Natural killer cell (primary cell): ENCODE data around the gene NBL1. TPM values are rescaled to one million over a fixed set of nuclear protein-coding genes. Genes with fewer than 3 reads are reported as not detected.

Experiments
- ATAC-seq, 3 donors: fragments of 150-1000 bp in 2 of 3; fragments of 200-7000 bp in 1 of 3; cut with Tn5 transposase; 1 replicate in 1 of 3; 2 replicates in 2 of 3; pipeline ENCODE4 v1.10.0; 2021; ENCODE audit warnings: mild to moderate bottlenecking in 2 of 3, moderate library complexity in 2 of 3
- DNase-seq, 2 donors: peaks; one replicate each; pipeline versions ENCODE4 v3.0.0 to v3.0.0-alpha.2; 2013 to 2021; ENCODE audit warnings: mixed read lengths in 1 of 2
- H3K27ac ChIP-seq: one replicate; pipeline ENCODE4 v1.5.1; 2013; ENCODE audit warnings: mild to moderate bottlenecking, low read length
- H3K27me3 ChIP-seq: one replicate; pipeline ENCODE4 v1.6.1; 2013; ENCODE audit warnings: low read length; ENCODE audit not compliant: control insufficient read depth, insufficient read depth
- H3K36me3 ChIP-seq: one replicate; pipeline ENCODE4 v1.6.1; 2013; ENCODE audit warnings: low read length; ENCODE audit not compliant: control insufficient read depth, insufficient read depth
- H3K4me1 ChIP-seq: one replicate; pipeline ENCODE4 v1.6.1; 2013; ENCODE audit warnings: low read length; ENCODE audit not compliant: control insufficient read depth, insufficient read depth
- H3K4me3 ChIP-seq: one replicate; pipeline ENCODE4 v1.5.1; 2013; ENCODE audit warnings: low read length
- H3K9me3 ChIP-seq: one replicate; pipeline ENCODE4 v1.6.1; 2013; ENCODE audit warnings: low read length; ENCODE audit not compliant: control insufficient read depth, insufficient read depth
- H3K27ac Mint-ChIP-seq, 2 donors: one replicate each; pipeline ENCODE4 v1.8.0; 2022; ENCODE audit warnings: mild to moderate bottlenecking in 2 of 2, mixed read lengths in 2 of 2, moderate library complexity in 1 of 2
- H3K27me3 Mint-ChIP-seq, 2 donors: one replicate each; pipeline ENCODE4 v1.8.0; 2022; ENCODE audit warnings: low read depth in 2 of 2, mixed read lengths in 2 of 2
- H3K36me3 Mint-ChIP-seq: one replicate; pipeline ENCODE4 v1.8.0; 2022; ENCODE audit warnings: mixed read lengths
- H3K4me1 Mint-ChIP-seq, 2 donors: one replicate each; pipeline ENCODE4 v1.8.0; 2022; ENCODE audit warnings: mixed read lengths in 2 of 2
- H3K4me3 Mint-ChIP-seq: one replicate; pipeline ENCODE4 v1.8.0; 2022; ENCODE audit warnings: mild to moderate bottlenecking, moderate library complexity, mixed read lengths
- H3K9me3 Mint-ChIP-seq, 2 donors: one replicate each; pipeline ENCODE4 v1.8.0; 2022; ENCODE audit warnings: mixed read lengths in 2 of 2
- CTCF ChIP-seq: fragments of 200-600 bp; IDR thresholded peaks from one replicate; pipeline ENCODE4 v1.8.0; 2022; ENCODE audit warnings: antibody characterized with exemption
- WGBS: methylation state at CpG from one replicate; pipeline ENCODE4 v1.1.7; 2013; ENCODE audit warnings: missing lambda C conversion rate; ENCODE audit not compliant: insufficient coverage; 5-methylcytosine and 5-hydroxymethylcytosine counted together
- intact Hi-C: fragments of 100-400 bp; cut with micrococcal nuclease; formaldehyde crosslinking; loops from one replicate; pipeline ENCODE4 v1.14.2; 2022
- total RNA-seq, 4 donors: library from RNA; stranded (reverse); fragments of 120-200 nt in 1 of 4; gene quantifications; one replicate each; pipeline versions ENCODE4 v1.2.3 to v1.2.4, GENCODE V29; 2013 to 2022

The NBL1 gene
- total RNA-seq, 3 donors from 2014 or later (not counting 1 experiment from before 2014, with no cell fraction given) = 10.7 to 18.4 (median 11.4) TPM

- Histone ChIP-seq H3K9me3 (no peaks in the 10 kb centered on the region), H3K27me3 (no peaks in the 10 kb centered on the region), H3K36me3 (no peaks in the 10 kb centered on the region), H3K27ac (no peak overlapping the region), H3K4me3 (no peak overlapping the region), H3K4me1 (peaks cover 14% of the 10 kb centered on the region)
- Mint-ChIP-seq H3K27me3 (peaks cover 0 to 5% of the 10 kb centered on the region in 2 donors), H3K4me3 (no peak overlapping the region), H3K9me3 (no peaks in the 10 kb centered on the region), H3K27ac (peak overlapping the region in 1 of 2 donors; percentile 62), H3K4me1 (peaks cover 0 to 6% of the 10 kb centered on the region in 2 donors), H3K36me3 (no peaks in the 10 kb centered on the region)
- intact Hi-C loops = no loop called here
- 93% methylated on average over 8 of the region's 8 CpGs for WGBS
- ATAC-seq (no peak), DNase-seq (no peak)
- TF ChIP-seq CTCF = no peak
Measured at GRCh38 chr1:19655718-19656080, 11.6 kb downstream of the NBL1 start.

- intact Hi-C loops = no loop called here
- no peak for TF ChIP-seq CTCF
- H3K4me1 ChIP-seq = peaks cover 11% of the 10 kb centered on the region
- H3K9me3 ChIP-seq = no peaks in the 10 kb centered on the region
- H3K27ac Mint-ChIP-seq = peak overlapping the region in 1 of 2 donors; percentile 62
- H3K4me1 Mint-ChIP-seq = peaks cover 0 to 6% of the 10 kb centered on the region in 2 donors
- WGBS = 88% methylated on average over 9 of the region's 9 CpGs
- no peak overlapping the region for H3K4me3 ChIP-seq
- H3K27me3 Mint-ChIP-seq = peaks cover 0 to 5% of the 10 kb centered on the region in 2 donors
- ATAC-seq (no peak), DNase-seq (no peak)
- H3K36me3 ChIP-seq = no peaks in the 10 kb centered on the region
- H3K36me3 Mint-ChIP-seq = no peaks in the 10 kb centered on the region
- no peak overlapping the region for H3K27ac ChIP-seq
- no peak overlapping the region for H3K4me3 Mint-ChIP-seq
- no peaks in the 10 kb centered on the region for H3K9me3 Mint-ChIP-seq
- no peaks in the 10 kb centered on the region for H3K27me3 ChIP-seq
Measured at GRCh38 chr1:19656134-19656779, 12.1 kb downstream of the NBL1 start.

GRCh38 chr1:19656780-19657466 lies 12.8 kb downstream of the NBL1 start:
- no peaks in the 10 kb centered on the region for H3K36me3 ChIP-seq
- H3K4me1 Mint-ChIP-seq = peaks cover 0 to 6% of the 10 kb centered on the region in 2 donors
- H3K4me3 ChIP-seq = no peak overlapping the region
- peaks cover 0 to 5% of the 10 kb centered on the region in 2 donors for H3K27me3 Mint-ChIP-seq
- no peak overlapping the region for H3K27ac Mint-ChIP-seq
- no peaks in the 10 kb centered on the region for H3K36me3 Mint-ChIP-seq
- no peak overlapping the region for H3K4me3 Mint-ChIP-seq
- H3K27me3 ChIP-seq = no peaks in the 10 kb centered on the region
- intact Hi-C loops = no loop called here
- ATAC-seq (no peak), DNase-seq (no peak)
- no peaks in the 10 kb centered on the region for H3K9me3 Mint-ChIP-seq
- H3K27ac ChIP-seq = no peak overlapping the region
- 96% methylated on average over 11 of the region's 15 CpGs for WGBS
- no peaks in the 10 kb centered on the region for H3K9me3 ChIP-seq
- peaks cover 11% of the 10 kb centered on the region for H3K4me1 ChIP-seq
- TF ChIP-seq CTCF = no peak
